Neutrophil (primary cell): ENCODE data around the gene ALPI.

Source experiments
- H3K27ac ChIP-seq: fragments of 200-600 bp; sonication (generic); 2 replicates; pipeline ENCODE4 v1.5.1; 2016; ENCODE audit warnings: mild to moderate bottlenecking, moderate library complexity
- H3K27me3 ChIP-seq: fragments of 200-600 bp; sonication (generic); 2 replicates; pipeline ENCODE4 v1.6.0; 2016; ENCODE audit warnings: mild to moderate bottlenecking
- H3K36me3 ChIP-seq: fragments of 200-600 bp; sonication (generic); 2 replicates; pipeline ENCODE4 v1.5.1; 2017
- H3K4me1 ChIP-seq, 2 experiments: fragments of 200-600 bp in 1 of 2; sonication (generic) in 1 of 2; 1 replicate in 1 of 2; 2 replicates in 1 of 2; pipeline versions ENCODE4 v1.5.1 to v1.6.1; 2013 to 2016; ENCODE audit warnings: low read depth in 1 of 2, low read length in 1 of 2, mild to moderate bottlenecking in 1 of 2, moderate library complexity in 1 of 2; ENCODE audit not compliant: control insufficient read depth in 1 of 2, insufficient read depth in 1 of 2
- H3K4me3 ChIP-seq, 2 experiments: fragments of 200-600 bp in 1 of 2; sonication (generic) in 1 of 2; 1 replicate in 1 of 2; 2 replicates in 1 of 2; pipeline ENCODE4 v1.5.1; 2013 to 2016; ENCODE audit warnings: low read depth in 1 of 2, low read length in 1 of 2, mild to moderate bottlenecking in 1 of 2, moderate library complexity in 1 of 2
- H3K9me3 ChIP-seq: fragments of 200-600 bp; sonication (generic); 2 replicates; pipeline ENCODE4 v1.5.1; 2016
- TF ChIP-seq, protein P1 (sequence below): fragments of 200-600 bp; sonication (generic); IDR thresholded peaks from 2 replicates; pipeline ENCODE4 v1.5.1; 2016; ENCODE audit warnings: antibody characterized with exemption

ALPI gene

DNA sequence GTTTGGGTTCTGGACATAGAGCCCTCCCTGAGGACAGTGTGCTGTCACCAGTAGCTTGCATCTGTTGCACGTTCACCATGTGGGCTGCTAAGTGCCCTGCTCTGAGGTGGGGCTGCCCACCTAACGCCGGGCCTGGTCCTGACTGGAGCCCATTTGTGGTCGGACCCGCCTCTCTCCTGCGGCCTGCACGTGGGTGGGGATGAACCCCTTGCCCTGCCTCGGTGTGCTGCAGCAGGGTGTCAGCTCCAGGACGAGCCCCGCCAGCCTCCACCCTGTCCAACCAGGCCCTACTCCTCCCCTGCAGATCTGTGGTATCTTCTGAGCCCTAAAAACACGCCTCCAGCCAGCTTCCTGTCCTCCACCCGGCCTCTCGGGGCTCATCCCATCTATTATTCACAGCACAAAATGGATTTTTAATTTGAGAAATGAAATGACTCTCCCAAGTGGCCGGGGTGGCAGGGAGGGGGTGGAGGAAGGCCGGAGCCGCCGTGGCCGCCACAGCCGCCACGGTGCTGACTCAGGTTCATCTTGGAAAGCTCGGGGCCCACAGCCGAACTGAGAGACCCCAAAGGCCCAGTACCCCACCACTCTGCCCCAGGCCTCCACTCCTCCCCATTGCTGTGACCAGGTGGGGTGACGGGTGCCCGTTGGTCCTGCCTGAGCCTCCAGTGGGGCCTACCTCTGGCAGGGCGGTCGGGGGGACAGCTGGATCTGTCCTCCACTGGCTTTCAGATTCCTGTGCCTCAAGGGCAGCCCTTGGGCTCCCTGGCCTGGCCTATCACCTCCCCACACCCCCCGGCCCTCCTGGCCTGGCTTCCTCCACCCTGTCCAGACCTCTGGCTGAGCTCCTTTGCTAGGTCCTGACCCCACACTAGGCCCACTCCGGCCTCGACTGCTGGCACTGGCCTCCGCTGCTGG, 34.5 kb downstream of the ALPI start:
- Histone ChIP-seq H3K36me3 (no peaks in the 10 kb centered on the region), H3K4me1 (peaks cover 0 to 4% of the 10 kb centered on the region in 2 experiments), H3K27ac (no peak overlapping the region), H3K4me3 (no peak overlapping the region), H3K27me3 (peaks cover 61% of the 10 kb centered on the region), H3K9me3 (no peaks in the 10 kb centered on the region)
- TF ChIP-seq, protein P1, sequence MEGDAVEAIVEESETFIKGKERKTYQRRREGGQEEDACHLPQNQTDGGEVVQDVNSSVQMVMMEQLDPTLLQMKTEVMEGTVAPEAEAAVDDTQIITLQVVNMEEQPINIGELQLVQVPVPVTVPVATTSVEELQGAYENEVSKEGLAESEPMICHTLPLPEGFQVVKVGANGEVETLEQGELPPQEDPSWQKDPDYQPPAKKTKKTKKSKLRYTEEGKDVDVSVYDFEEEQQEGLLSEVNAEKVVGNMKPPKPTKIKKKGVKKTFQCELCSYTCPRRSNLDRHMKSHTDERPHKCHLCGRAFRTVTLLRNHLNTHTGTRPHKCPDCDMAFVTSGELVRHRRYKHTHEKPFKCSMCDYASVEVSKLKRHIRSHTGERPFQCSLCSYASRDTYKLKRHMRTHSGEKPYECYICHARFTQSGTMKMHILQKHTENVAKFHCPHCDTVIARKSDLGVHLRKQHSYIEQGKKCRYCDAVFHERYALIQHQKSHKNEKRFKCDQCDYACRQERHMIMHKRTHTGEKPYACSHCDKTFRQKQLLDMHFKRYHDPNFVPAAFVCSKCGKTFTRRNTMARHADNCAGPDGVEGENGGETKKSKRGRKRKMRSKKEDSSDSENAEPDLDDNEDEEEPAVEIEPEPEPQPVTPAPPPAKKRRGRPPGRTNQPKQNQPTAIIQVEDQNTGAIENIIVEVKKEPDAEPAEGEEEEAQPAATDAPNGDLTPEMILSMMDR: no peak

DNA sequence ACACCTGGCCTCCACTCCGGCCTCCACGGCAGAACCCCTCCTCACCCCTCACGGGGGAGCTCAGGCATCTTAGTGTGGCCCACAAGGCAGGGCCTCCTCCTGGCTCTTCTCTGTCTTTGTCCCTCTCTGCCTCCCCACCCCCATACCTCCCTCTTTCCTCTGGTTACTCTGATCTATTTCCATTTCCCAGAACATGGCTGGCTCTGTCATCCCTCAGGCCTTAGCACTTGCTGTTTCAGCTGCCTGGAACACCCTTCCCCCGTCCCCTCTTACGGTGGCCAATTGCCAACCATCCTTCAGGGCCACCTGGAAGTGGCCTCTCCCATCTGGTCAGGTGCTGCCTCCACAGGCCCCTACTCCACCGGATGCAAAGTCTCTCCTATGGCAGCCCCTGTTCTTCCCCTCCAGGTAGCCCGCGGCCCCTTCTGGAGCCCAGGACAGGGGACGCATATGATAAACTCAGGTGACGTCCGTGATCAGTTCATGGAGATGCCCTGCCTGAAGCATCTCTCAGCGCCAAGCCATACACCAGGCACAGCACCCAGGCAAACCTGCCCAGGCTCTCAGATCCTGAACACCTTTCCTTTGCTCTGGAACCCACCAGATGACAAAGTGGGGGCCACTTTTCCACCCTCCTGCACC, 35.3 kb downstream of the ALPI start:
- Histone ChIP-seq H3K27me3 (peaks cover 53% of the 10 kb centered on the region), H3K36me3 (no peaks in the 10 kb centered on the region), H3K9me3 (no peaks in the 10 kb centered on the region), H3K4me1 (peaks cover 0 to 4% of the 10 kb centered on the region in 2 experiments), H3K4me3 (no peak overlapping the region), H3K27ac (no peak overlapping the region)
- TF ChIP-seq, protein P1: no peak

DNA sequence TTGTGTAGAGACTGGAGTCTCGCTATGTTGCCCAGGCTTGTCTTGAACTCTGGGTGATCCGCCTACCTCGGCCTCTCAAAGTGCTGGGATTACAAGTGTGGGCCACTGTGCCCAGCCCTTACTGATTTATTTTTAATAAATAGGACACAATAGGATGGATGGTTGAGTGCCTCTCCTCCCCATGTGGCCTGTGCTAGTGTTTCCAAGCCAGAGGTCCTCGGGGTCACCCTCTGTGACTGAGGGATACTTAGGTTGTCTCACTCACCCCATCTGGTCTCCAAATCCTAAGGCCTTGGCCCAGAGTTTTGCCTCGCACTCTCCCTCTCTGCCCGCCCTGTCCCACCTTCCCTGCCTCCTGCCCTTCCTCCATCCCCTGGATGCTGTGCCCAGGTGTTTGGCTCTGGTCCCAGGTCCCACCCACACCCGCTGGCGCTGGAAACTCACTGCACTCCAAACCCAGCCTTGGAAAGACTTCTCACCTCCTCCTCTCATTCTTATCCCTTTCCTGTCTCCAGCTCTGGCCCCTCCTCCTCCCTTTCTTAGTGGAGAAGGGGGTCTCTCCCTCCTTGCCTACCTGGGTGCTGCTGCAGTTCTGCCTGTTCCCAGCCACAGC, 36.4 kb downstream of the ALPI start:
- H3K27me3 ChIP-seq: peaks cover 43% of the 10 kb centered on the region
- TF ChIP-seq, protein P1: no peak
- H3K4me1 ChIP-seq: peaks cover 0 to under 1% of the 10 kb centered on the region in 2 experiments
- H3K9me3 ChIP-seq: no peaks in the 10 kb centered on the region
- H3K27ac ChIP-seq: no peak overlapping the region
- H3K36me3 ChIP-seq: no peaks in the 10 kb centered on the region
- H3K4me3 ChIP-seq: no peak overlapping the region

DNA sequence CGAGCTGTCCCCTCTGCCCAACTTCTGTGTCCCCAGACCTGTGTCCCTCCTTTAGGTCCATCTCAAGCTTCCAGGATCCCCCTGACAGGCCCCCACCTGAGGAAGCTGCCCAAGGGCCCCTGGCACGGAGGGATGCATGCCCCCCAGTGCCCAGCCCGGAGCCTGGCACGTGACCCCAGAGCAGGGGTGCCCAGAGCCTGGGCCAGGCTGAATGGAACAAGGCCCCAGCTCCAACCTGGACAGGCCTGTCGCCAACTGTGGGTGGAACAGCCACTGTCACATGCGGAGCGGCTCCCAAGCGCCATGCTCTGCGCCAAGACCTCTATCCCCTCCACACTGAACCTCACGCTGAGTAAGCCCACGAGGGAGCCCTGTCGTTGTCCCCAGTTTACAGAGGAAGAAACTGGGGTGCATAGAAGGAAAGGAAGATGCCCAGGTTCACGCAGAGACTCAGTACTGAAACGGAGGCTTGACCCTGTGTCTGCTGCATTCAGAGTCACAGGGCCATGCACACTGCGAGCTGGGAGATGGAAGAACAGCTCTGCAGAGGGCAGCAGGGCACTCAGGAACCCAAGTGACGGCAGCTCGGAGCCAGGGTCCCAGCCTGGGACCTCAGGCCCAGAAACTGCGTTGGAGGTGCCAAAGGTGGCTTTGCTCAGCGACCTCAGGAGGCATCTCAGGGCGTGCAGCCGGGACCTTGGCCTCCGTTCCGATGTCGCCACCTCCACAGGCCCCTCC, 37.2 kb downstream of the ALPI start:
- Histone ChIP-seq H3K27ac (no peak overlapping the region), H3K4me3 (no peak overlapping the region), H3K9me3 (no peaks in the 10 kb centered on the region), H3K4me1 (no peaks in the 10 kb centered on the region), H3K27me3 (peaks cover 39% of the 10 kb centered on the region), H3K36me3 (no peaks in the 10 kb centered on the region)
- TF ChIP-seq, protein P1: no peak

DNA sequence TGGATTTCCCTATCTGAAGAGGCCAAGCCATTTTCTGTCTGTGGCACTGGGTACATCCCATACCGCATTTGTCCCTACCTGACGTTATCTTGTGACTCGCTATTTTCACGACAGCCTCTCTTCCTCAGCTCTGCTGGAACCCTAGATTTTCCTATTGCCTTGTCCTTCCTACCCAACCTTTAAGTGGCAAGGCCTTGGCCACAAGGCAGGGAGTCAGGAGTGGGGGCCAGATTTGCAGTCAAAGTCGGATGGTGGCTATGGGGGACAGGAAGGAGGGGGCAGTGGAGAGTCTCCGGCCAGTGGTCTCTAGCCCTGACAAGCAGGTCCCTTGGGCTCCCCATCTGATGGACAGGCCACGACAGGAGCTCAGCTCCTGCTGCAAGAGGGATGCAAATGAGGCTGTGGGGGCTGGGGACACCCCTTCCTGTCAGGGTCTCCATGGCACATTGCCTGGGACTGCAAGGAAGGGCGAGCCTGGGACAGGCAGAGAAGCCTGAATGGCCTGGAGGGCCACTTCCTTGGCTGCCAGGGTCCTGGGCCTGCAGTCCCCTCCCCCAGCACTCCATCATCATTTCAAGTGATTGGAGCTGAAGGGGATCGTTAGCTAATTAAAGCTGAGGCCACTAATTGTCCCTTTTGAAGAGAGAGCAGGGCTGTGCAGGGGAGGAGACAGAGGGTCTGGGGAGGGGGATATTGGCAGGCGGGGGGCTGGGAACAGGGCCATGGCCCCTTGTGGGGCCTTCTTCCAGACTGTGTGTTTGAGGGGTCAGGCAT, 37.9 kb downstream of the ALPI start:
- Histone ChIP-seq H3K36me3 (no peaks in the 10 kb centered on the region), H3K27ac (no peak overlapping the region), H3K4me3 (no peak overlapping the region), H3K27me3 (peaks cover 39% of the 10 kb centered on the region), H3K4me1 (no peaks in the 10 kb centered on the region), H3K9me3 (no peaks in the 10 kb centered on the region)
- TF ChIP-seq, protein P1: no peak
